Subcutaneous abdominal adipose tissue (tissue), 5 donors: ENCODE results near the gene SLPI.

Experiments
- H3K27ac ChIP-seq: one replicate; pipeline ENCODE4 v1.7.0; 2013; ENCODE audit warnings: low read depth, mild to moderate bottlenecking, inconsistent platforms, low read length, moderate library complexity
- H3K27me3 ChIP-seq, 5 donors: one replicate each; pipeline ENCODE4 v1.7.0; 2013; ENCODE audit warnings: low read length in 5 of 5, inconsistent platforms in 1 of 5; ENCODE audit not compliant: control insufficient read depth in 5 of 5, insufficient read depth in 4 of 5
- H3K36me3 ChIP-seq, 5 donors: one replicate each; pipeline ENCODE4 v1.7.0; 2013; ENCODE audit warnings: low read length in 5 of 5; ENCODE audit not compliant: control insufficient read depth in 5 of 5, insufficient read depth in 5 of 5
- H3K4me1 ChIP-seq, 5 donors: one replicate each; pipeline ENCODE4 v1.7.0; 2013; ENCODE audit warnings: low read length in 5 of 5, mild to moderate bottlenecking in 3 of 5, moderate library complexity in 1 of 5; ENCODE audit not compliant: control insufficient read depth in 5 of 5, insufficient read depth in 5 of 5
- H3K4me3 ChIP-seq, 5 donors: one replicate each; pipeline ENCODE4 v1.7.0; 2013; ENCODE audit warnings: low read length in 5 of 5, low read depth in 1 of 5
- H3K9ac ChIP-seq, 5 donors: one replicate each; pipeline ENCODE4 v1.7.0; 2013; ENCODE audit warnings: low read length in 5 of 5, mild to moderate bottlenecking in 4 of 5, moderate library complexity in 3 of 5
- H3K9me3 ChIP-seq, 5 donors: one replicate each; pipeline ENCODE4 v1.7.0; 2013; ENCODE audit warnings: low read length in 5 of 5; ENCODE audit not compliant: control insufficient read depth in 5 of 5
- donor health status: healthy.
- donor health status: healthy.
- donor health status: healthy.
- donor health status: healthy.
- donor health status: healthy.

SLPI gene

DNA sequence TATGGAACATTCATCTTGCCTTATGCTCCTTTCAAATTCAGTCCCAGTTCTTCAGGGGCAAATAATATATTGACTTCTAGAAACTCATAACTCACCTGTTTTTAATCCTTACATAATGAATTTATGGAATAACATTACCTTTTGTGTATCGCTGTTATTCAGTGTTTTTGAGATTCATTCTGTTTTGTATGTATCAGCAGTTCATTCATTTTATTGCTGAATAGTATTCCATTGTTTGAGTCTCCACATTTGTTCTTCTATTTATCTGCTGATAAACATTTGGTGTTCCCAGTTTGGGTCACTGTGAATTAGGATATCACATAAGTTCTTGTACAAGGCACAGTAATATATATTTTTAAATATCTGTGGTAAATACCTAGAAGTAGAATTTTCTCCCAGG, 28.1 kb downstream of the SLPI start:
- no peaks in the 10 kb centered on the region for H3K4me1 ChIP-seq
- H3K9me3 ChIP-seq, result no peaks in the 10 kb centered on the region
- no peak overlapping the region for H3K9ac ChIP-seq
- no peaks in the 10 kb centered on the region for H3K36me3 ChIP-seq
- no peak overlapping the region for H3K27ac ChIP-seq
- peaks cover 0 to 13% (median 7%) of the 10 kb centered on the region in 5 donors for H3K27me3 ChIP-seq
- H3K4me3 ChIP-seq, result no peak overlapping the region

DNA sequence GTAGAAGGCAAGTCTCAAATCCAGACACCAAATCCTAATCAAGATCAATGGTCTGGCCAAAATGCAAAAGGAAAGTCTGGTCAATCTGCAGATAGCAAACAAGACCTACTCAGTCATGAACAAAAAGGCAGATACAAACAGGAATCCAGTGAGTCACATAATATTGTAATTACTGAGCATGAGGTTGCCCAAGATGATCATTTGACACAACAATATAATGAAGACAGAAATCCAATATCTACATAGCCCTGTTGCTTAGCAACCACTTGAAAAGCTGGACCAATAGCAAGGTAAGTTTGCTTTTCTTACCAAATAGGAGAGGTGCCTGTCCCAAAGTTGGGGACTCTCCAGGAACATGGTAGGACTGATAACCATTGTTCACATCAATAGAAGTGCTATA, 31.2 kb downstream of the SLPI start:
- Histone ChIP-seq H3K9me3 (no peaks in the 10 kb centered on the region), H3K4me3 (no peak overlapping the region), H3K27me3 (peaks cover 0 to 12% (median 7%) of the 10 kb centered on the region in 5 donors), H3K27ac (no peak overlapping the region), H3K4me1 (peaks cover 0 to 2% (median 0%) of the 10 kb centered on the region in 5 donors), H3K9ac (no peak overlapping the region), H3K36me3 (no peaks in the 10 kb centered on the region)

DNA sequence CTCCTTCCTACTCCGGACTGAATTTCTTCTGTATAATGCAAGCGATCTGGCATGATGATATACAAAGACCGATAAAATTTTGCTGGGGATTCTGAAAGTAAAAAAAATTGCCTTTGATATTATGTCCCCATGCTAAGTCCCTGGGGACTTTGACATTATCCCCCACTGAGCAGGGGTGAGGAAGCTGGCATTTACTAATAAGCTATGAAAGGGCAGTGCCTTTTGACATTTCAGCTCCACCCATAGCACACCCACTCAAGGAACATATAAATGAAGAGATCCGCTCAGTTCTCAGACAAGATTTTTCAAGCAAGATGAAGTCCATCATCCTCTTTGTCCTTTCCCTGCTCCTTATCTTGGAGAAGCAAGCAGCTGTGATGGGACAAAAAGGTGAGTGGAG, 33.3 kb downstream of the SLPI start, which contains the start of gene SEMG2:
Gene SEMG2 (plus strand): TSS at position 298 of the 400 bp plus-strand sequence. CDS start 17 bp downstream, at position 315.
- H3K9me3 ChIP-seq, result no peaks in the 10 kb centered on the region
- H3K9ac ChIP-seq, result no peak within 1 kb of the TSS
- H3K36me3 ChIP-seq, result no peaks in the 10 kb centered on the region
- no peak within 1 kb of the TSS for H3K4me3 ChIP-seq
- peaks cover 0 to 9% (median 7%) of the 10 kb centered on the region in 5 donors for H3K27me3 ChIP-seq
- H3K27ac ChIP-seq, result no peak within 1 kb of the TSS
- peaks cover 0 to 2% (median 0%) of the 10 kb centered on the region in 5 donors for H3K4me1 ChIP-seq

DNA sequence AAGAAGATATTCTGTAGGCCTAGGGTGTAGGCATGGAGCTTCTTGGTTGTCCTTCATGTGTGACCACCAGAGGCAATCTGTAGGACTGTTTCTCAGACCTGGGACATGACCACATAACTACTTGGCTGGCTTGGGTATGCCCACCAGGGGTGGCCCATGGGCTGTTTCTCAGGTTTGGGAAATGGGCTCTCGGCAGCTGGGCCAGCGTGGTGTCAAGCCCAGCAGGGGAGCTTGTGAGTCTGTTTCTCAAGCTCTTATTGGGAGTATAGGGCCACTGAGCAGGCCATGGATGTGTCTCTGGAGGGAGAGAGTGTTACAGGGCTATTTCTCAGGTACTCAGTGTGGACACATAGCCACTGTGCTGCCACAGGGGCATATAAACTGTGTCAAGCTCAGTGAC, 35.7 kb downstream of the SLPI start:
- H3K36me3 ChIP-seq, result no peaks in the 10 kb centered on the region
- H3K27me3 ChIP-seq, result peaks cover 0 to 6% (median 0%) of the 10 kb centered on the region in 5 donors
- no peak overlapping the region for H3K9ac ChIP-seq
- no peaks in the 10 kb centered on the region for H3K9me3 ChIP-seq
- H3K27ac ChIP-seq, result no peak overlapping the region
- H3K4me3 ChIP-seq, result no peak overlapping the region
- H3K4me1 ChIP-seq, result peaks cover 0 to 2% (median 0%) of the 10 kb centered on the region in 5 donors

DNA sequence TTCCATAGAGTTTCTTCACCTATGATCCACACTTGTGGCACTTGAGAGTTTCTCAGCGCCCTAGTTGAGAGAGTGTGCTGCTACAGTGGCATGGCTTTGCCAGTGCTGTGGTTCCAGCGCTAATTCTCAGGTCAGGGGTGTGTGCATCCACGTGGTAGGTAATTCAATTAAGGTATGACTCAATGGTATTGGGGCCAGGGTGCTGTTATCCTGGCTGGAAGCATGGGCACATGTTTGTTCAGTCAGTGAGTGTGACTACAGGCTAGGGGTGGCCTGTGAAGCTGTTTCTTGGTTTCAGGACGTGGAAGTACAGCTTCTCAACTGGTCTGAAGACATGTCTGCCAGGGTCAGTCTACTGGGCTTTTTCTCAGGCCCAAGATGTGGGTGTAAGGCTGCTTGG, 36.2 kb downstream of the SLPI start:
- Histone ChIP-seq H3K9ac (no peak overlapping the region), H3K4me1 (peaks cover 0 to 2% (median 0%) of the 10 kb centered on the region in 5 donors), H3K4me3 (no peak overlapping the region), H3K9me3 (no peaks in the 10 kb centered on the region), H3K36me3 (no peaks in the 10 kb centered on the region), H3K27me3 (peaks cover 0 to 6% (median 0%) of the 10 kb centered on the region in 5 donors), H3K27ac (no peak overlapping the region)

DNA sequence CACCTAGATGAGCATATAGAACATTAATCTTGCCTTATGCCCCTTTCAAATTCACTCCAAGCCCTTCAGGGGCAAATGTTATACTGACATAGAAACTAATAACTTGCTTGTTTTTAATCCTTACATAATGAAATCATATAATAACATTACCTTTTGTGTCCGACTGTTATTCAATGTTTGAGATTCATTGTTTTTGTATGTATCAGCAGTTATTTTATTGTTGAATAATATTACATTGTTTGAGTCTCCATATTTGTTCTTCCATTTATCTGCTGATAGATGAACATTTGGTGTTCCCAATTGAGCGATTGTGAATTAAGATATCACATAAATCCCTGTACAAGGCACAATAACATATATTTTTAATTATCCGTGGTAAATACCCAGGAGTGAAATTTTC, 41.5 kb downstream of the SLPI start:
- Histone ChIP-seq H3K9ac (no peak overlapping the region), H3K4me3 (no peak overlapping the region), H3K36me3 (no peaks in the 10 kb centered on the region), H3K4me1 (no peaks in the 10 kb centered on the region), H3K27me3 (no peaks in the 10 kb centered on the region), H3K27ac (no peak overlapping the region), H3K9me3 (no peaks in the 10 kb centered on the region)

DNA sequence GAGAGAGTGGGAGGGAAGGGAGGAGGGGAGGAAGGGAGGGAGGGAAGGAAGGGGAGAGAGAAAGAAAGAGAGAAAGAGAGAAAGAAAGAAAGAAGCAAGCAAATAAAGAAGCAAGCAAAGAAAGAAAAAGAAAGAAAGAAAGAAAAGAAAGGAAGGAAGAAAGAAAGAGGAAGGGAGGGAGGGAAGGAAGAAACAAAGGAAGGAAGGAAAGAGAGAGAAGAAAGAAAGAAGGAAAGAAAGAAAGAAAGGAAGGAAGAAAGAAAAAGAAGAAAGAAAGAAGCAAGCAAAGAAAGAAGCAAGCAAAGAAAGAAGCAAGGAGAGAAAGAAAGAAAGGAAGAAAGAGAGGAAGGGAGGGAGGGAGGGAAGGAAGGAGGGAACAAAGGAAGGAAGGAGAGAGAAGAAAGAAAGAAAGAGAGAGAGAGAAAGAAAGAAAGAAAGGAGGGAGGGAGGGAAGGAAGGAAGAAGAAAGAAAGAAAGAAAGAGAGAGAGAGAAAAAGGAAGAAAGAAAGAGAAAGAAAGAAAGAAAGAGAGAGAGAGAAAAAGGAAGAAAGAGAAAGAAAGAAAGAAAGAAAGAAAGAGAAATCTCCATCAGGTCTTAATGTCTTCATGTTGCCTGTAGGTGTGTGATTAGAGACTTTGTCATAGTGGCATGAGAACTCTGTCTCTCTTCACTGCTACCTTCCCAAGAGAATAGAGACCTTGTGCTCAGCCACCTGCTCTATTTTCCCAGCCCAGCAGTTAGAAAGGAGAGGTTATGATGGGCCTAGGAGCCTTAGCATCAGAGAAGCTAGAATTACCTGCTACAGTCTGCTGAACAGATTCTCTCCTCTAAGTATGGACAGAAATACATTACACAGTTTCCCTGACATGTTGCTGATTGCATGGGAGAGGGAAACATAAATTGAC, 42.5 kb downstream of the SLPI start:
- Histone ChIP-seq H3K36me3 (no peaks in the 10 kb centered on the region), H3K9ac (no peak overlapping the region), H3K4me1 (no peaks in the 10 kb centered on the region), H3K4me3 (no peak overlapping the region), H3K27me3 (peaks cover 0 to under 1% (median 0%) of the 10 kb centered on the region in 5 donors), H3K9me3 (no peaks in the 10 kb centered on the region), H3K27ac (no peak overlapping the region)

DNA sequence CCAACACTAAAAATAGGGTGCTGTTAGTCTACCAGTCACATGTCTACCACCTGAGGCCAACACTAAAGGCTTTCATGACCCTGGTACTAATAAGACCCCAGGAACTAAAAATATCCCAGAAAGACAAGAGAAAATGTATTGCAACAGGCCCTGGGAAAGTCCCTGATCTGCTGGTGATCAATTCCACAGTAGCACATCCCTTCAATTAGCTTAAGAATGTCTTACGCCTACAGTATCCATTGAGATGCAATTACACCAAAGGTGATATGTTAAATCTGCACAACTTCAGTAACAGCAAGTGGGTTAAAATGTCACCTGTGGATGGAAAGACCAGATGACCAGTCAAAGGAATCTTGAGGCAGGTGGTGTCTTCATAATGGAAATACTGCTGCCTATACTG, 44.4 kb downstream of the SLPI start:
- Histone ChIP-seq H3K9me3 (no peaks in the 10 kb centered on the region), H3K4me1 (no peaks in the 10 kb centered on the region), H3K9ac (no peak overlapping the region)

DNA sequence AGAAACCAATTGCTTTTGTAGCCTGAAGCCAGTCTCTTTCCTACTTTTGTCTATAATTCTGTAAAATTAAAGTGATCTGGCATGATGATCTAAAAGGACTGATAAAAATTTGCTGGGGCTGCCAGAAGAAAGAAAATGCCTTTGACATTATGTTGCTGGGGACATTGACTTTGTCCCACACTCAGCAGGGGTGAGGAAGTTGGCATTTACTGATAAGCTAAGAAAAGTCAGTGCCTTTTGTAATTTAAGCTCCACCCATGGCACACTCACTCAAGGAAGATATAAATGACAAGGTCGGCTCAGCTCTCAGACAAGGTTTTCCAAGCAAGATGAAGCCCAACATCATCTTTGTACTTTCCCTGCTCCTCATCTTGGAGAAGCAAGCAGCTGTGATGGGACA, 47.6 kb downstream of the SLPI start, which contains the start of gene SEMG1:
Gene SEMG1 (plus strand): TSS at position 309 of the 400 bp plus-strand sequence. CDS start 21 bp downstream, at position 330.
- Histone ChIP-seq H3K36me3 (no peaks in the 10 kb centered on the region), H3K27ac (no peak within 1 kb of the TSS), H3K9me3 (peaks cover 0 to 8% (median 6%) of the 10 kb centered on the region in 5 donors), H3K9ac (no peak within 1 kb of the TSS), H3K27me3 (peaks cover 0 to 6% (median 3%) of the 10 kb centered on the region in 5 donors), H3K4me1 (no peaks in the 10 kb centered on the region), H3K4me3 (no peak within 1 kb of the TSS)

More for the DNA sequence above, 44.4 kb downstream of the SLPI start:
- Histone ChIP-seq H3K36me3 (no peaks in the 10 kb centered on the region), H3K27me3 (peaks cover 0 to 3% (median 0%) of the 10 kb centered on the region in 5 donors), H3K4me3 (no peak overlapping the region), H3K27ac (no peak overlapping the region)
